PC-3 (cell line): Measurements from ENCODE around the gene TRAPPC4. TPM values are rescaled to one million over a fixed set of nuclear protein-coding genes. Genes with fewer than 3 reads are reported as not detected.
"Not testable (repeated sequence)": the region's sequence is repeated elsewhere in the genome, so short reads cannot be mapped to it uniquely, and the experiment has no call there.

Source experiments
- ATAC-seq: fragments of 200-7000 bp; cut with Tn5 transposase; 2 replicates; pipeline ENCODE4 v1.9.1; 2020; ENCODE audit warnings: mild to moderate bottlenecking, moderate library complexity
- BruUV-seq: library from RNA; stranded (reverse); fragments of 400-500 nt; replicated peaks from 2 replicates; lab custom pipeline; 2021; lab: Mats Ljungman, UMichigan
- CTCF ChIA-PET: fragments of 300-600 bp; sonication (Branson Sonifier 250); formaldehyde crosslinking; loops from one replicate; lab custom pipeline; 2022; ENCODE audit warnings: antibody characterized with exemption; lab: Charles Lee
- POLR2A ChIA-PET: fragments of 300-600 bp; sonication (Branson Sonifier 250); formaldehyde crosslinking; loops from one replicate; lab custom pipeline; 2022; ENCODE audit warnings: antibody characterized with exemption; ENCODE audit not compliant: unreplicated experiment; lab: Charles Lee
- DNase-seq: peaks from one replicate; pipeline ENCODE4 v3.0.0-alpha.2; 2015
- H2AFZ ChIP-seq: fragments of 300-600 bp; sonication (generic); 2 replicates; pipeline ENCODE4 v1.6.0; 2016; ENCODE audit warnings: antibody characterized with exemption, low read length
- H3F3A ChIP-seq: fragments of 300-600 bp; sonication (generic); one replicate; pipeline ENCODE4 v1.6.0; 2017; ENCODE audit warnings: antibody characterized with exemption, low read length, control low read depth, mild to moderate bottlenecking; ENCODE audit not compliant: unreplicated experiment
- H3K27ac ChIP-seq: fragments of 300-600 bp; sonication (generic); 2 replicates; pipeline ENCODE4 v1.5.1; 2016; ENCODE audit warnings: mild to moderate bottlenecking, low read length
- H3K27me3 ChIP-seq: fragments of 300-600 bp; sonication (generic); 2 replicates; pipeline ENCODE4 v1.6.1; 2016; ENCODE audit warnings: low read length, mixed read lengths
- H3K36me3 ChIP-seq: fragments of 300-600 bp; sonication (generic); 2 replicates; pipeline ENCODE4 v1.6.1; 2016; ENCODE audit warnings: low read depth, mixed run types, low read length, mixed read lengths
- H3K4me1 ChIP-seq: fragments of 300-600 bp; sonication (generic); 2 replicates; pipeline ENCODE4 v1.5.1; 2016; ENCODE audit warnings: low read length; ENCODE audit not compliant: insufficient read depth
- H3K4me2 ChIP-seq: fragments of 300-600 bp; sonication (generic); 2 replicates; pipeline ENCODE4 v1.6.0; 2016; ENCODE audit warnings: low read length
- H3K4me3 ChIP-seq: fragments of 300-600 bp; sonication (generic); 2 replicates; pipeline ENCODE4 v1.5.1; 2016; ENCODE audit warnings: mild to moderate bottlenecking, low read length, mixed read lengths
- H3K79me2 ChIP-seq: fragments of 300-600 bp; sonication (generic); 2 replicates; pipeline ENCODE4 v1.6.1; 2017; ENCODE audit warnings: low read length, mixed read lengths
- H3K9ac ChIP-seq: fragments of 300-600 bp; sonication (generic); 2 replicates; pipeline ENCODE4 v1.6.0; 2016; ENCODE audit warnings: mild to moderate bottlenecking, low read length
- H3K9me2 ChIP-seq: fragments of 300-600 bp; sonication (generic); replicated peaks from 2 replicates; pipeline ENCODE4 v1.6.1; 2016; ENCODE audit warnings: mixed run types, low read length, mixed read lengths
- H3K9me3 ChIP-seq: fragments of 300-600 bp; sonication (generic); 2 replicates; pipeline ENCODE4 v1.6.1; 2016; ENCODE audit warnings: low read length, mixed read lengths
- H4K20me1 ChIP-seq: fragments of 300-600 bp; sonication (generic); 2 replicates; pipeline ENCODE4 v1.6.1; 2016; ENCODE audit warnings: low read length, mixed read lengths
- CTCF ChIP-seq: fragments of 300-600 bp; sonication (generic); conservative IDR thresholded peaks from 2 replicates; pipeline ENCODE4 v1.5.1; 2017; ENCODE audit warnings: antibody characterized with exemption, low read depth, mild to moderate bottlenecking, low read length
- EZH2phosphoT487 ChIP-seq: fragments of 300-600 bp; sonication (generic); IDR thresholded peaks from 2 replicates; pipeline ENCODE4 v1.6.1; 2018; ENCODE audit warnings: mild to moderate bottlenecking, antibody characterized with exemption, low read length, borderline replicate concordance
- intact Hi-C: fragments of 100-400 bp; cut with micrococcal nuclease; formaldehyde crosslinking; loops from 2 replicates; pipeline ENCODE4 v1.9.0; 2023
- total RNA-seq: library from RNA; depleted of rRNA; stranded (reverse); fragments of >200 nt; gene quantifications from 2 replicates; pipeline ENCODE4 v1.2.3, GENCODE V29; 2014

Gene TRAPPC4
- total RNA-seq, 1 experiment from 2014 or later, result 129 TPM

- Histone ChIP-seq H3K27me3 (no peaks in the 10 kb centered on the region), H3K4me1 (peaks cover 16% of the 10 kb centered on the region), H3K9me3 (no peaks in the 10 kb centered on the region), H3K9ac (peak within 1 kb of the TSS; percentile 91), H3K9me2 (no peaks in the 10 kb centered on the region), H3K27ac (peak within 1 kb of the TSS; percentile 15; the same call in 1 of the 2 replicates), H3K79me2 (peaks cover 27% of the 10 kb centered on the region), H4K20me1 (no peaks in the 10 kb centered on the region), H2AFZ (peak within 1 kb of the TSS; percentile 99), H3K36me3 (peaks cover 5% of the 10 kb centered on the region; the same call in 1 of the 2 replicates), H3F3A (no peaks in the 10 kb centered on the region), H3K4me3 (peak within 1 kb of the TSS; percentile 96), H3K4me2 (peak within 1 kb of the TSS; percentile 99)
- DNase-seq, result peak; percentile 100
- intact Hi-C loops, result loop anchor here (2.0 kb wide), 1 partner anchor 72 kb away; no protein-coding TSS in a partner anchor
- ChIA-PET CTCF (no interaction called here), POLR2A (no interaction called here)
- ATAC-seq, result peak; percentile 84
- BruUV-seq, result no TSS peak
- TF ChIP-seq EZH2phosphoT487 (no peak), CTCF (peak; percentile 93)
These were observed 11.9 kb downstream of the TRAPPC4 start, which contains the start of gene SLC37A4 for GRCh38 chr11:119030329-119031047. Gene SLC37A4 (minus strand): TSS chr11:119030877.

GRCh38 chr11:119031912-119032280 lies 13.3 kb downstream of the TRAPPC4 start:
- ChIA-PET POLR2A (no interaction called here), CTCF (no interaction called here)
- H2AFZ ChIP-seq, result no peak overlapping the region
- no peaks in the 10 kb centered on the region for H4K20me1 ChIP-seq
- no peak for TF ChIP-seq EZH2phosphoT487
- H3K4me2 ChIP-seq, result no peak overlapping the region
- intact Hi-C loops, result loop anchor here (2.0 kb wide), 1 partner anchor 71 kb away; no protein-coding TSS in a partner anchor
- no peaks in the 10 kb centered on the region for H3K27me3 ChIP-seq
- H3K9me3 ChIP-seq, result no peaks in the 10 kb centered on the region
- peaks cover 27% of the 10 kb centered on the region for H3K79me2 ChIP-seq
- peaks cover 5% of the 10 kb centered on the region; the same call in 1 of the 2 replicates for H3K36me3 ChIP-seq
- peaks cover 16% of the 10 kb centered on the region for H3K4me1 ChIP-seq
- DNase-seq, result no peak
- no peak overlapping the region for H3K27ac ChIP-seq
- no peak overlapping the region for H3K9ac ChIP-seq
- no peak for ATAC-seq
- no peak overlapping the region for H3K4me3 ChIP-seq
- BruUV-seq, result no TSS peak
- no peaks in the 10 kb centered on the region for H3K9me2 ChIP-seq
- no peaks in the 10 kb centered on the region for H3F3A ChIP-seq

GRCh38 chr11:119033421-119033820 lies 14.9 kb downstream of the TRAPPC4 start:
- peaks cover 16% of the 10 kb centered on the region for H3K4me1 ChIP-seq
- H3F3A ChIP-seq, H4K20me1 ChIP-seq, DNase-seq, BruUV-seq, H3K36me3 ChIP-seq, H3K9ac ChIP-seq, H3K4me2 ChIP-seq, H3K27me3 ChIP-seq, H3K9me2 ChIP-seq, ATAC-seq, H3K27ac ChIP-seq, intact Hi-C loops, H3K4me3 ChIP-seq, H2AFZ ChIP-seq, H3K9me3 ChIP-seq: not testable (repeated sequence)
- peaks cover 22% of the 10 kb centered on the region for H3K79me2 ChIP-seq
- ChIA-PET POLR2A (interaction anchor here (0.6 kb wide), 1 partner anchor 131 kb away, joined by 4 read pairs; no protein-coding TSS in a partner anchor), CTCF (interaction anchor here (0.7 kb wide), 1 partner anchor 11 kb away, joined by 4 read pairs; no protein-coding TSS in a partner anchor)
